HepG2 (cell line): ENCODE data around the gene ACKR3.

Source experiments
- CTCF ChIP-seq: sonication (generic); formaldehyde crosslinking; IDR thresholded peaks from 2 replicates; pipeline ENCODE4 v1.5.0; 2020; ENCODE audit warnings: mild to moderate bottlenecking, missing genetic modification reagents, moderate library complexity
- DDIT3 ChIP-seq: sonication (generic); formaldehyde crosslinking; IDR thresholded peaks from 2 replicates; pipeline ENCODE4 v1.4.0; 2020; ENCODE audit warnings: mild to moderate bottlenecking, missing genetic modification reagents
- FOXK2 ChIP-seq: fragments of 450-650 bp; IDR thresholded peaks from 2 replicates; pipeline ENCODE4 v1.6.1; 2016
- KDM1A ChIP-seq: IDR thresholded peaks from 2 replicates; pipeline ENCODE4 v1.6.1; 2016; ENCODE audit warnings: missing compliant biosample characterization
- STAT5B ChIP-seq: sonication (generic); formaldehyde crosslinking; IDR thresholded peaks from 2 replicates; pipeline ENCODE4 v1.4.0; 2020; ENCODE audit warnings: missing genetic modification reagents

- TF ChIP-seq KDM1A (CRISPR knock-in tag), result no peak
- no peak for TF ChIP-seq CTCF (CRISPR knock-in tag)
- TF ChIP-seq FOXK2, result no peak
- TF ChIP-seq DDIT3 (CRISPR knock-in tag), result no peak
- TF ChIP-seq STAT5B (CRISPR knock-in tag), result no peak
Observed at GRCh38 chr2:236584521-236585384, 15.1 kb downstream of the ACKR3 start.
